Stimulated activated effector memory CD8-positive, alpha-beta T cell treated with anti-CD3 and anti-CD28 coated beads, Interleukin-12 subunit alpha, Interleukin-12 subunit beta, amount 100 ng/mL, for 72 hours (primary cell): ENCODE measurements around the gene SRRM3.
A peak's percentile ranks its signal among the peaks of the same experiment; 100 is the strongest.
"Not testable (repeated sequence)": the region's sequence is repeated elsewhere in the genome, so short reads cannot be mapped to it uniquely, and the experiment has no call there.

ENCODE experiments used
- ATAC-seq: fragments of 150-1000 bp; cut with Tn5 transposase; 2 replicates; pipeline ENCODE4 v1.10.0; 2021
- DNase-seq, 2 donors: peaks; one replicate each; pipeline ENCODE4 v3.0.0; 2021 to 2022; ENCODE audit warnings: low spot score in 2 of 2
- H3K27ac Mint-ChIP-seq: one replicate; pipeline ENCODE4 v1.8.0; 2022; ENCODE audit warnings: mild to moderate bottlenecking, mixed read lengths
- H3K36me3 Mint-ChIP-seq: one replicate; pipeline ENCODE4 v1.8.0; 2022; ENCODE audit warnings: mild to moderate bottlenecking, mixed read lengths
- H3K4me1 Mint-ChIP-seq: one replicate; pipeline ENCODE4 v1.8.0; 2022; ENCODE audit warnings: mixed read lengths
- H3K4me3 Mint-ChIP-seq: one replicate; pipeline ENCODE4 v1.8.0; 2022; ENCODE audit warnings: mild to moderate bottlenecking, mixed read lengths
- H3K9me3 Mint-ChIP-seq: one replicate; pipeline ENCODE4 v1.8.0; 2022; ENCODE audit warnings: mixed read lengths

SRRM3 gene

GRCh38 chr7:76261329-76261728 is 59.6 kb downstream of the SRRM3 start:
- H3K4me1 Mint-ChIP-seq, result no peaks in the 10 kb centered on the region
- H3K27ac Mint-ChIP-seq, result no peak overlapping the region
- H3K9me3 Mint-ChIP-seq, result no peaks in the 10 kb centered on the region
- no peak overlapping the region for H3K4me3 Mint-ChIP-seq
- H3K36me3 Mint-ChIP-seq, result no peaks in the 10 kb centered on the region
- ATAC-seq (no peak), DNase-seq (no peak)

DNA sequence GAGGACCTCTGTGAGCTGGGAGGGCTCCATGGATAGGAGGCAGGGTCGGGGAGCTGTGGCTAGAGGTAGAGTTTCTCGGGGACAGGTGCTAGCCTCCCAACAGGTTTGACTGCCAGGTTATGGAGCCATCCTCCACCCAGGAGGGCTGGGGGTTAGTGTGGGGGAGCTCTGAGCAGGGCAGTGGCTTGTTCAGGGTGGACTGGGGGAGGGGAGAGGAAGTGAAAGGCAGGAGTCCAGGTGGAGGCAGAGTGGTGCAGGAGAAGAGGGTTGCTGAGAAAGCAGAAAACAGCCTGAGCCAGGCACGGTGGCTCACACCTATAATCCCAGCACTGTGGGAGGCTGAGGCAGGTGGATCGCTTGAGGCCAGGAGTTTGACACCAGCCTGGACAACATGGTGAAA is 60.2 kb downstream of the SRRM3 start:
- Mint-ChIP-seq H3K9me3 (no peaks in the 10 kb centered on the region), H3K36me3 (no peaks in the 10 kb centered on the region)

DNA sequence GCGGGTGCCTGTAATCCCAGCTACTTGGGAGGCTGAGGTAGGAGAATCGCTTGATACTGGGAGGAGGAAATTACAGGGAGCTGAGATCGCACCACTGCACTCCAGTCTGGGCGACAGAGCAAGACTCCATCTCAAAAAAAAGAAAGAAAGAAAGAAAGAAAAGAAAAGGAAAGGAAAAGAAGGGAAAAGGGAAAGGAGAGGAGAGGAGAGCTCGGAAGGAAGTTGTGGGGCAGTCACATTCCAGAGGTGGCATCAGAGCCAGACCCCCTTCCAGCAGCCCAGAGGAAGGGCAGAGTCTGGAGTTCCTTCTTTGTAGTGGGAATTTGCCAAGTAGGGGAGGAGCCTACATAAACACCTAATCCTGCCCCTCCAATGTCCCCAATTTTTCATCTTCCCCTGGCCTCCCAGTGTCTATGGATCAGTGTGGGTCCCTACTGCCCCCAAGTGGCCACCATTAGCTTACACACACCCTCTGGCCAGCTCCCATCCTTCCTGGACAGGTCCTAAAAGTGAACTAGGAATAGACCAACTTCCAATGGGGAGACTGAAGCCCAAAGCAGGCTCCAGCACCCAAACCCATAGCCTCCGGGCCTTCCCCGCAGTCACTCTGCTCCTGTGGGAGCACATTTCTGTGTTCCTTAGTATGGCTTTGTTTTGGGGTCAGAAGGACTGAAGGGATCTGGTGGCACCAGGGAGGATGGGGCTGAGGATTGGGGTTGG is 61.1 kb downstream of the SRRM3 start:
- Mint-ChIP-seq H3K27ac (no peak overlapping the region), H3K4me3 (no peak overlapping the region), H3K9me3 (no peaks in the 10 kb centered on the region), H3K36me3 (no peaks in the 10 kb centered on the region), H3K4me1 (peaks cover 2% of the 10 kb centered on the region)
- peak; percentile 51 for ATAC-seq
- no peak for DNase-seq

More for the DNA sequence above, 60.2 kb downstream of the SRRM3 start:
- no peak for ATAC-seq
- DNase-seq, result no peak
- H3K27ac Mint-ChIP-seq, result no peak overlapping the region
- no peak overlapping the region for H3K4me3 Mint-ChIP-seq
- no peaks in the 10 kb centered on the region for H3K4me1 Mint-ChIP-seq

GRCh38 chr7:76265299-76265698 is 63.6 kb downstream of the SRRM3 start:
- Mint-ChIP-seq H3K4me3 (no peak overlapping the region), H3K36me3 (no peaks in the 10 kb centered on the region), H3K27ac (no peak overlapping the region), H3K4me1 (peaks cover 11% of the 10 kb centered on the region), H3K9me3 (no peaks in the 10 kb centered on the region)
- no peak for DNase-seq
- no peak for ATAC-seq

- Mint-ChIP-seq H3K4me3 (peak overlapping the region; percentile 28), H3K9me3 (no peaks in the 10 kb centered on the region), H3K36me3 (no peaks in the 10 kb centered on the region), H3K27ac (no peak overlapping the region), H3K4me1 (peaks cover 11% of the 10 kb centered on the region)
- peak; percentile 29 for ATAC-seq
- no peak for DNase-seq
Measured at GRCh38 chr7:76267107-76267893, 65.6 kb downstream of the SRRM3 start.

- H3K4me3 Mint-ChIP-seq, result peak overlapping the region; percentile 28
- H3K9me3 Mint-ChIP-seq, result no peaks in the 10 kb centered on the region
- peaks cover 14% of the 10 kb centered on the region for H3K4me1 Mint-ChIP-seq
- no peak overlapping the region for H3K27ac Mint-ChIP-seq
- DNase-seq (no peak), ATAC-seq (no peak)
- no peaks in the 10 kb centered on the region for H3K36me3 Mint-ChIP-seq
Measured at GRCh38 chr7:76267894-76268183, 66.1 kb downstream of the SRRM3 start.

GRCh38 chr7:76268376-76268775 is 66.7 kb downstream of the SRRM3 start:
- no peak for DNase-seq
- peaks cover 19% of the 10 kb centered on the region for H3K4me1 Mint-ChIP-seq
- no peak overlapping the region for H3K27ac Mint-ChIP-seq
- no peaks in the 10 kb centered on the region for H3K36me3 Mint-ChIP-seq
- H3K4me3 Mint-ChIP-seq, result peak overlapping the region; percentile 28
- no peaks in the 10 kb centered on the region for H3K9me3 Mint-ChIP-seq
- ATAC-seq, result no peak

GRCh38 chr7:76269895-76270294 is 68.2 kb downstream of the SRRM3 start:
- Mint-ChIP-seq H3K36me3 (no peaks in the 10 kb centered on the region), H3K9me3 (no peaks in the 10 kb centered on the region), H3K4me1 (peaks cover 24% of the 10 kb centered on the region), H3K4me3 (no peak overlapping the region), H3K27ac (no peak overlapping the region)
- DNase-seq (no peak), ATAC-seq (no peak)

DNA sequence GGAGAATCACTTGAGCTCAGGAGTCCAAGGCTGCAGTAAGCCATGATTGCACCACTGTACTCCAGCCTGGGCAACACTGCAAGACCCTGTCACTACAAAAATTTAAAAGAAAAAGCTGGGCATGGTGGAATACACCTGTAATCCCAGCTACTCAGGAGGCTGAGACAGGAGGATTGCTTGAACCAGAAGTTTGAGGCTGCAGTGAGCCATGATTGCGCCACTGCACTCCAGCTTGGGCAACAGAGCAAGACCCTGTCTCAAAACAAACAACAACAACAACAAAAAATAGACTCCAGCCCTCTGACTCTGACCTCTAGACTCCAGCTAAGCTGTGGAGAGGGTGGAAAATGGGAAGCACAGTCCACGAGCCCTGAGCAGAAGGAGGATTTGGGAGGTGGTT is 69.7 kb downstream of the SRRM3 start:
- H3K27ac Mint-ChIP-seq, H3K9me3 Mint-ChIP-seq, ATAC-seq: not testable (repeated sequence)

DNA sequence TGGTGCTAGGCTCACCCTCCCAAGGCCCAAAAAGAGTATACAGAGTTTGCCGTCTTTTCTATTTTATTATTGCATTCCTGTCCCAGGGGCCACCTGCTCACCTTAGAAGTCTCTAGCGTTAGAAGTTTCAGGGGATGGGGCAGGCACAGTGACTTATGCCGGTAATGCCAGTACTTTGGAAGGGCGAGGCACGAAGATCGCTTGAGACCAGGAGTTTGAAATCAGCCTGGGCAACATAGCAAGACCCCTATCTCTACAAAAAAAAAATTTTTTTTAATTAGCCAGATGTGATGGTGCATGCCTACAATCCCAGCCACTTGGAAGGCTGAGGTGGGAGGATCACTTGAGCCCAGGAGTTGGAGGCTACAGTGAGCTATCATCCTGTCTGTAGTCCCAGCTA is 70.4 kb downstream of the SRRM3 start:
- no peak overlapping the region for H3K4me3 Mint-ChIP-seq
- H3K36me3 Mint-ChIP-seq, result no peaks in the 10 kb centered on the region
- ATAC-seq (no peak), DNase-seq (no peak)
- peaks cover 24% of the 10 kb centered on the region for H3K4me1 Mint-ChIP-seq
- no peaks in the 10 kb centered on the region for H3K9me3 Mint-ChIP-seq
- no peak overlapping the region for H3K27ac Mint-ChIP-seq

More for the DNA sequence above, 69.7 kb downstream of the SRRM3 start:
- H3K4me1 Mint-ChIP-seq, result peaks cover 24% of the 10 kb centered on the region
- H3K4me3 Mint-ChIP-seq, DNase-seq, H3K36me3 Mint-ChIP-seq: not testable (repeated sequence)

DNA sequence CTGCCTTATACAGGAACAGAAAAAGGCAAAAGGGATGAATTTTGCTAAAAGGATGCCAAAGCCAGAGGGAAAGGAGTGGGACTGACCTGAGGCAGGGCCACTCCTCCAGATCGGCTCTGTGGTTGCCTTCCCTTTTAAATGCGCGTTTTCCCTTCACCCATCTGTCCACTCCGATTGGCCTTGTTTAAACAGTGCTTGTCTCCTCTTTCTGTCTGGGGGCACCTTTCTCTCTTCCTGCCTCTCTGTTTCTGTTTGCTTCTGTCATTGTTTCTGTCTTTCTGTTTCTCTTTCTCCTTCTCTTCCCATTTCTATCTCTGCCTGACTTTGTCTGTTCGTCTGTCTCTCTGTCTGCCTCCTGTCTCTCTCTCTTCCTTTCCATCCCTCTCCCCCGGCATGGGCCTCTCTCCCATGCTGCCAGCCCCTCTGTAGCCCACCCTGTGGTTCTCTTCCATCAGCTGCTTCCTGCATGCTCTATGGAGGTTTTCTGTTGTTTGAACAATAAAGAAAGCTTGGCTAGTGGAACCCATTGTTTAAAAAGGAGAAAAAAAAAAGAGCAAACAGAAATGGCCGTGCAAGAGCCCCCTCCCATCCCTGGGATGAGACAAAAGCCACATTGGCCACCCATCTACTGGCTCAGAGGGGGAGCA is 71.3 kb downstream of the SRRM3 start:
- ATAC-seq (no peak), DNase-seq (no peak)
- H3K4me3 Mint-ChIP-seq, result peak overlapping the region; percentile 0
- no peaks in the 10 kb centered on the region for H3K9me3 Mint-ChIP-seq
- no peaks in the 10 kb centered on the region for H3K36me3 Mint-ChIP-seq
- H3K27ac Mint-ChIP-seq, result no peak overlapping the region
- H3K4me1 Mint-ChIP-seq, result peaks cover 21% of the 10 kb centered on the region

DNA sequence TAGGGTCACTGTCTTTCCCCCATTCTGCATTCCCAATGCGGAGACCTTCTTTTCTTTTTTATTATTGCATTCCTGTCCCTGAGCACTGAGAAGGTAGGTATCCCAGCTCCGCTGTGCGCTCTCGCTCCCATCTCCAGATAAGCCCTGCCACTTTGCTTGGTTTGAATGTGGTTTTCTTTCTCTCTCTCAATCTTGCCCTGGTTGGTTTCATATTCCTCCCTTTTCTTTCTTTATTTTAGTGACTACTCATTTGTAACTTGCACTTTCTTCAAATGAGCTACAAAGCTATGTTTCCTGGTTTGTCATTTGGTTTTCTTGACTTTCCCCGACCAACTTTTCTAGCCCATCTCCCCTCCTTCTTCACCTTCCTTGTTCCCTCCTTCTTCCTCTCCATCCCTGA is 71.8 kb downstream of the SRRM3 start:
- no peak overlapping the region for H3K27ac Mint-ChIP-seq
- H3K9me3 Mint-ChIP-seq, result no peaks in the 10 kb centered on the region
- DNase-seq (no peak), ATAC-seq (peak; percentile 14)
- no peaks in the 10 kb centered on the region for H3K36me3 Mint-ChIP-seq
- peaks cover 15% of the 10 kb centered on the region for H3K4me1 Mint-ChIP-seq
- peak overlapping the region; percentile 0 for H3K4me3 Mint-ChIP-seq

- no peaks in the 10 kb centered on the region for H3K36me3 Mint-ChIP-seq
- no peak for ATAC-seq
Measured at GRCh38 chr7:76278540-76278939, 76.8 kb downstream of the SRRM3 start.

DNA sequence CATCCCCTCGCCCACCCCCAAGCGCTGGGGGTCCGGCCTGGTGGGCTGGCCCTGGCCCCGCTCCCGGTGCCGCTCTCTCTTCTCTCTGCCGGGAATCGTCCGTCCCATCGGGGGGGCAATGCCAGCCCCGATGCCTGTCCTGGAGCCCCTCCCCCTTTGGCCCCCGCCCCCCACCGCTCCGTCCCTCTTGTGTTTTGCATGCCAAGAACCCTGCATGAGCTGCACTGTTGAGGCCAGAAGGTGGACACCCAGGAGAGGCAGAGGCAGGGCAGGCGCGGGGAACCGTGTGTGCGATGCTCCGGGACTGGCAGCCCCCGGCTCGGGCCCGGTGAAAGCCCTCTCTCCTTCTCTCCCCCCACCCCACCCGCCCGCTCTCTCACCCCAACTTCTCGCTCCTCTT is 78.7 kb downstream of the SRRM3 start:
- peaks cover 23% of the 10 kb centered on the region for H3K4me1 Mint-ChIP-seq
- peak overlapping the region; percentile 73 for H3K4me3 Mint-ChIP-seq
- H3K36me3 Mint-ChIP-seq, result no peaks in the 10 kb centered on the region
- H3K27ac Mint-ChIP-seq, result peak overlapping the region; percentile 57
- no peak for DNase-seq
- no peak for ATAC-seq
- no peaks in the 10 kb centered on the region for H3K9me3 Mint-ChIP-seq

More at GRCh38 chr7:76278540-76278939, 76.8 kb downstream of the SRRM3 start:
- DNase-seq, result no peak
- no peaks in the 10 kb centered on the region for H3K9me3 Mint-ChIP-seq
- H3K4me1 Mint-ChIP-seq, result peaks cover 25% of the 10 kb centered on the region
- no peak overlapping the region for H3K27ac Mint-ChIP-seq
- H3K4me3 Mint-ChIP-seq, result no peak overlapping the region

GRCh38 chr7:76281006-76281705 is 79.5 kb downstream of the SRRM3 start:
- ATAC-seq (peak; percentile 51), DNase-seq (no peak)
- H3K4me1 Mint-ChIP-seq, result peaks cover 23% of the 10 kb centered on the region

More at GRCh38 chr7:76281006-76281705, 79.5 kb downstream of the SRRM3 start:
- Mint-ChIP-seq H3K36me3 (no peaks in the 10 kb centered on the region), H3K4me3 (peak overlapping the region; percentile 73), H3K27ac (peak overlapping the region; percentile 57), H3K9me3 (no peaks in the 10 kb centered on the region)
